ENCODE data around the gene C5.
"Not testable (repeated sequence)": the region's sequence is repeated elsewhere in the genome, so short reads cannot be mapped to it uniquely, and the experiment has no call there.

C5 gene

GRCh38 chr9:120978987-120979386 is 71.1 kb downstream of the C5 start:
- DNase-seq (ENCODE audit: low read depth): no peak

GRCh38 chr9:120977321-120977720 is 72.8 kb downstream of the C5 start:
- no peak for DNase-seq (ENCODE audit: low read depth)

- no peak for DNase-seq (ENCODE audit: low read depth)
These were observed 75.2 kb downstream of the C5 start for GRCh38 chr9:120974921-120975320.

- DNase-seq (ENCODE audit: low read depth): no peak
These were observed 75.9 kb downstream of the C5 start for GRCh38 chr9:120974181-120974580.

GRCh38 chr9:120971938-120972337 is 78.1 kb downstream of the C5 start:
- DNase-seq (ENCODE audit: low read depth): no peak

GRCh38 chr9:120971471-120971870 is 78.6 kb downstream of the C5 start:
- not testable (repeated sequence) for DNase-seq (ENCODE audit: low read depth)

GRCh38 chr9:120970244-120970643 is 79.8 kb downstream of the C5 start:
- DNase-seq (ENCODE audit: low read depth): no peak

GRCh38 chr9:120966013-120966369 is 84.1 kb downstream of the C5 start:
- DNase-seq (ENCODE audit: low read depth): no peak

GRCh38 chr9:120965344-120966012 is 84.6 kb downstream of the C5 start:
- DNase-seq (ENCODE audit: low read depth): no peak

GRCh38 chr9:120961936-120962335 is 88.1 kb downstream of the C5 start:
- DNase-seq (ENCODE audit: low read depth): no peak

- DNase-seq (ENCODE audit: low read depth): no peak
These were observed 90.1 kb downstream of the C5 start for GRCh38 chr9:120960001-120960400.

GRCh38 chr9:120956862-120957261 is 93.2 kb downstream of the C5 start:
- DNase-seq (ENCODE audit: low read depth): no peak

GRCh38 chr9:120951960-120952618 is 98.0 kb downstream of the C5 start:
- no peak for DNase-seq (ENCODE audit: low read depth)

GRCh38 chr9:120950421-120951388 is 99.4 kb downstream of the C5 start:
- no peak for DNase-seq (ENCODE audit: low read depth)

- no peak for DNase-seq (ENCODE audit: low read depth)
These were observed 100.8 kb downstream of the C5 start for GRCh38 chr9:120949290-120949689.

- DNase-seq (ENCODE audit: low read depth): no peak
These were observed 101.3 kb downstream of the C5 start for GRCh38 chr9:120948824-120949223.

- DNase-seq (ENCODE audit: low read depth): no peak
These were observed 102.9 kb downstream of the C5 start for GRCh38 chr9:120947222-120947621.

GRCh38 chr9:120946259-120946658 is 103.8 kb downstream of the C5 start:
- DNase-seq (ENCODE audit: low read depth): no peak

- DNase-seq (ENCODE audit: low read depth): no peak
These were observed 105.1 kb downstream of the C5 start for GRCh38 chr9:120944948-120945347.

- DNase-seq (ENCODE audit: low read depth): no peak
These were observed 105.6 kb downstream of the C5 start for GRCh38 chr9:120944434-120944843.

- DNase-seq (ENCODE audit: low read depth): no peak
These were observed 107.7 kb downstream of the C5 start for GRCh38 chr9:120942186-120943001.
